HUES6 (cell line): ENCODE results near the gene NOXA1.
"Not testable (repeated sequence)": the region's sequence is repeated elsewhere in the genome, so short reads cannot be mapped to it uniquely, and the experiment has no call there.

ENCODE experiments used
- H3K27ac ChIP-seq: 2 replicates; pipeline ENCODE4 v1.7.0; 2013; ENCODE audit warnings: low read depth, mild to moderate bottlenecking, low read length, inconsistent platforms
- H3K27me3 ChIP-seq: 2 replicates; pipeline ENCODE4 v1.6.1; 2013; ENCODE audit warnings: low read length; ENCODE audit not compliant: control insufficient read depth, insufficient read depth
- H3K36me3 ChIP-seq: 2 replicates; pipeline ENCODE4 v1.6.1; 2013; ENCODE audit warnings: low read length; ENCODE audit not compliant: control insufficient read depth, insufficient read depth
- H3K4me1 ChIP-seq: 2 replicates; pipeline ENCODE4 v1.6.1; 2013; ENCODE audit warnings: low read length; ENCODE audit not compliant: control insufficient read depth, insufficient read depth
- H3K4me3 ChIP-seq: 2 replicates; pipeline ENCODE4 v1.5.1; 2013; ENCODE audit warnings: low read depth, low read length
- H3K9ac ChIP-seq: one replicate; pipeline ENCODE4 v1.6.1; 2013; ENCODE audit warnings: mild to moderate bottlenecking, low read length
- H3K9me3 ChIP-seq: 2 replicates; pipeline ENCODE4 v1.6.1; 2013; ENCODE audit warnings: low read depth, low read length; ENCODE audit not compliant: control insufficient read depth, insufficient read depth

NOXA1 gene

GRCh38 chr9:137465720-137466388 is 42.7 kb downstream of the NOXA1 start:
- no peaks in the 10 kb centered on the region for H3K27me3 ChIP-seq
- H3K27ac ChIP-seq: no peak overlapping the region
- H3K36me3 ChIP-seq: no peaks in the 10 kb centered on the region
- no peak overlapping the region for H3K4me3 ChIP-seq
- no peaks in the 10 kb centered on the region for H3K4me1 ChIP-seq
- no peak overlapping the region for H3K9ac ChIP-seq
- H3K9me3 ChIP-seq: peaks cover 3% of the 10 kb centered on the region; the same call in 1 of the 2 replicates

DNA sequence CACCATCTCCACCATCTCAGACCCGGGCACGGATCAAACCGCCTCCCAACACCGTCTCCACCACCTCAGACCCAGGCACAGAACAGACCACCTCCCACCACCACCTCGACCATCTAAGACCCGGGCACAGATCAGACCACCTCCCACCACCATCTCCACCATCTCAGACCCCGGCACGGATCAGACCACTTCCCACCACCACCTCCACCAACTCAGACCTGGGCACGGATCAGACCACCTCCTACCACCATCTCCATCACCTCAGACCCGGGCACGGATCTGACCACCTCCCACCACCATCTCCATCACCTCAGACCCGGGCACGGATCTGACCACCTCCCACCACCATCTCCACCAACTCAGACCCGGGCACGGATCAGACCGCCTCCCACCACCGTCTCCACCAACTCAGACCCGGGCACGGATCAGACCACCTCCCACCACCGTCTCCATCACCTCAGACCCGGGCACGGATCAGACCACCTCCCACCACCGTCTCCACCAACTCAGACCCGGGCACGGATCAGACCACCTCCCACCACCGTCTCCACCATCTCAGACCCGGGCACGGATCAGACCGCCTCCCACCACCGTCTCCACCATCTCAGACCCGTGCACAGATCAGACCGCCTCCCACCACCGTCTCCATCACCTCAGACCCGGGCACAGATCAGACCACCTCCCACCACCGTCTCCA is 43.3 kb downstream of the NOXA1 start:
- not testable (repeated sequence) for H3K27ac ChIP-seq, H3K27me3 ChIP-seq, H3K4me1 ChIP-seq, H3K36me3 ChIP-seq, H3K9ac ChIP-seq, H3K4me3 ChIP-seq, H3K9me3 ChIP-seq

GRCh38 chr9:137467161-137467581 is 44.0 kb downstream of the NOXA1 start:
- Histone ChIP-seq H3K9me3 (no peaks in the 10 kb centered on the region), H3K27ac (no peak overlapping the region), H3K4me3 (no peak overlapping the region), H3K9ac (no peak overlapping the region), H3K4me1 (no peaks in the 10 kb centered on the region), H3K27me3 (no peaks in the 10 kb centered on the region), H3K36me3 (no peaks in the 10 kb centered on the region)

- no peak overlapping the region for H3K9ac ChIP-seq
- H3K4me1 ChIP-seq: no peaks in the 10 kb centered on the region
- no peaks in the 10 kb centered on the region for H3K36me3 ChIP-seq
- no peak overlapping the region for H3K4me3 ChIP-seq
- H3K9me3 ChIP-seq: no peaks in the 10 kb centered on the region
- H3K27me3 ChIP-seq: no peaks in the 10 kb centered on the region
- no peak overlapping the region for H3K27ac ChIP-seq
Measured at GRCh38 chr9:137467896-137468295, 44.7 kb downstream of the NOXA1 start.

DNA sequence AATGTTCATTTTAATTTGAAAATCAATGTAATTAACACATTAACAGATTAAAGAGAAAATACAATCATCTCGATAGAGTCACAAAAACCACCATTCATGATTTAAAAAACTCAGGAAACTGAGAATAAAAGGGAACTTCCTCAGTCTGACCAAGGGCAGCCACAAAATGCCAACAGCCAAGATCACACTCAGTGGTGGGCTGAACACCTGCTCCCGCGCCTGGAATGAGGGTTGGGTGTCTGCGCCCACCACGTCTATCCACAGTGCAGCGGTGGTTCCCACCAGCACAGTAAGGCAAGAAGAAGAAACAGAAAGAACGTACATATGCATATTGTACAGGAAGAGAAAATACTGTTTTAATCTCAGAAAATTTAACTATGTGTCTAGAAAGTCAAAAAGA is 47.6 kb downstream of the NOXA1 start:
- Histone ChIP-seq H3K27ac (no peak overlapping the region), H3K27me3 (no peaks in the 10 kb centered on the region), H3K9ac (no peak overlapping the region), H3K4me3 (no peak overlapping the region), H3K4me1 (no peaks in the 10 kb centered on the region), H3K9me3 (peaks cover 11% of the 10 kb centered on the region), H3K36me3 (no peaks in the 10 kb centered on the region)

DNA sequence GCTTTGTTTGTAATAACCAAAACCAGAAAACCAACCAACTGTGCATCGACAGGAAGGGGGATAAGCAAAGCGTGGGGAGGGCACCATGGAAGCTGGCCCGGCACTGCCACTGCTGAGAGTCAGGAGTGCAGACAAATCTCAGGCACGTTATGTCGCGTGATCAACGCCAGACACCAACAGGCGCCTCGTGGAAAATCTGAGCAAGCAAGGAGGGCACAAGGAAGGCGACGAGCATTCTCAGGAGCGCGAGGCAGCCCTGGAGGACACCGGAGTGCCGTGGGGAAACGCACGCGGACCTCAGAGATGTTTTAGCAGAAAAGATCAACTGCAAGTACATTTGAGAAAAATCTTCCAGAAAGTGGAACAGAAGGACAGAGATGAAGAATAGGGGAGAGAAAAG is 51.1 kb downstream of the NOXA1 start:
- Histone ChIP-seq H3K27me3 (no peaks in the 10 kb centered on the region), H3K9ac (no peak overlapping the region), H3K9me3 (peaks cover 16% of the 10 kb centered on the region), H3K4me3 (no peak overlapping the region), H3K4me1 (peaks cover 2% of the 10 kb centered on the region; the same call in 1 of the 2 replicates), H3K36me3 (no peaks in the 10 kb centered on the region), H3K27ac (no peak overlapping the region)

- Histone ChIP-seq H3K27ac (no peak overlapping the region), H3K27me3 (no peaks in the 10 kb centered on the region), H3K9me3 (peaks cover 16% of the 10 kb centered on the region), H3K9ac (no peak overlapping the region), H3K4me1 (peaks cover 3% of the 10 kb centered on the region; the same call in 1 of the 2 replicates), H3K36me3 (no peaks in the 10 kb centered on the region), H3K4me3 (no peak overlapping the region)
Measured at GRCh38 chr9:137475666-137476065, 52.5 kb downstream of the NOXA1 start.

GRCh38 chr9:137476856-137477255 is 53.7 kb downstream of the NOXA1 start:
- no peak overlapping the region for H3K9ac ChIP-seq
- no peak overlapping the region for H3K27ac ChIP-seq
- H3K36me3 ChIP-seq: no peaks in the 10 kb centered on the region
- H3K27me3 ChIP-seq: no peaks in the 10 kb centered on the region
- no peak overlapping the region for H3K4me3 ChIP-seq
- peaks cover 3% of the 10 kb centered on the region; the same call in 1 of the 2 replicates for H3K4me1 ChIP-seq
- peaks cover 16% of the 10 kb centered on the region for H3K9me3 ChIP-seq

DNA sequence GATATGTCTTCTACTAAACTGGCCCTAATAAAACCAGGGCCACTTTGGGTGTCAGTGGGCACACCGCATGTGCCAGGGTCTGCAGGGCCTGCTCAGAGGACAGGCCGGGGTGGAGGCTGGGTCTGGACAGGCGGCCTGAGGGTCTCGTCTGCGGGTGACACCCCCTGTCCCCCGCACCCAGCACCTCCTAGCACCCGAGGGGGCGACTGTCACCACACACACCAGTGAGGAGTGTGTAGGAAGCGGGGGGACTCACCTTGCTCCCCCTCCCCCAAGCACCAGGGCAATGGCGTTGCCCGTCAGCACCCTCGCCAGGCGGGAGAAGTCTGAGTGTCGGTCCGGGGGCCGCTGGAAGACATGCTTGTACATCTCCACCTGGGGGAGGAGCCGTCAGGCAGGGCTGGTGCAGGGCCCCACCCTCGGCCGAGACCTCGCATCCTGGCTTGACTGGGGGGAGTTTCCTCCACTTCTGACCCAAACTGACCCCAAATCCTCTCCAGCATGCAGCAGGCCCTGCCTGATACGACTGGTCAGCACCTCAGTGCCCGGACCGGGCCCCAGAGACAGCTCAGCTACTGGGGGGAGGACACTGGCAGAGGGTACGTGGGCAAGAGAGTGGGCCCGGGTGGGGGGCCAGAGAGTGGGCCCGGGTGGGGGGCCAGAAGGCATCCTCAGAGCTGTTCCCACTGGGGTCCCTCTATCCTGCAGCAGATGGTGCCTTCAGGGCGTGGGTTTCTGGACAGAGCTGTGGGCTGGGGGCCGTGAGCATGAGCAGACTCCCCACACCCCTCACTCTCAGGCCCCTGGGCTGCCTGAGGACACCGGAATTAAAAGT is 54.8 kb downstream of the NOXA1 start:
- H3K27me3 ChIP-seq: no peaks in the 10 kb centered on the region
- no peaks in the 10 kb centered on the region for H3K36me3 ChIP-seq
- H3K27ac ChIP-seq: no peak overlapping the region
- no peak overlapping the region for H3K4me3 ChIP-seq
- H3K4me1 ChIP-seq: peaks cover 3% of the 10 kb centered on the region; the same call in 1 of the 2 replicates
- peaks cover 16% of the 10 kb centered on the region for H3K9me3 ChIP-seq
- no peak overlapping the region for H3K9ac ChIP-seq

DNA sequence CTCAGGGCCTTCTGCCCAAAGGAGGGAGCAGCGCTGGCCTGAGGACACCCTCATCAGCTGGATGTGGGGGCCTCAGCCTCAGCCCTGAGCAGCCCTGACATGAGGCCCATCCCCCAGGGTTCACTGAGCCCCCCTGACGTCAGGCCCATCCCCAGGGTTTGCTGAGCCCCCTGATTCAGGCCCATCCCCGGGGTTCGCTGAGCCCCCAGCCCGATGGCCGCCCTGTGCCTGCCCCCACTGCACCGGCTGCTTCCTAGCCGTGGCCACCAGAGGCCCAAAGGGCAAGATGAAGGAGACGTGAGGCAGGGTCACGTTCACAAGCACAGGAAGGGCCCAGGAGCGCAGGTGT is 55.4 kb downstream of the NOXA1 start:
- Histone ChIP-seq H3K4me1 (peaks cover 3% of the 10 kb centered on the region; the same call in 1 of the 2 replicates), H3K27me3 (no peaks in the 10 kb centered on the region), H3K9ac (no peak overlapping the region)

More for the DNA sequence above, 55.4 kb downstream of the NOXA1 start:
- no peak overlapping the region for H3K27ac ChIP-seq
- H3K4me3 ChIP-seq: no peak overlapping the region
- H3K9me3 ChIP-seq: peaks cover 11% of the 10 kb centered on the region
- no peaks in the 10 kb centered on the region for H3K36me3 ChIP-seq
